GM19463 (cell line): ENCODE results near the gene UNC5B.

Source experiments
- ATAC-seq: cut with Tn5 transposase; IDR thresholded peaks from one replicate; pipeline ENCODE4 v1.9.1; 2021; ENCODE audit warnings: mild to moderate bottlenecking, moderate library complexity; ENCODE audit not compliant: unreplicated experiment

UNC5B gene

DNA sequence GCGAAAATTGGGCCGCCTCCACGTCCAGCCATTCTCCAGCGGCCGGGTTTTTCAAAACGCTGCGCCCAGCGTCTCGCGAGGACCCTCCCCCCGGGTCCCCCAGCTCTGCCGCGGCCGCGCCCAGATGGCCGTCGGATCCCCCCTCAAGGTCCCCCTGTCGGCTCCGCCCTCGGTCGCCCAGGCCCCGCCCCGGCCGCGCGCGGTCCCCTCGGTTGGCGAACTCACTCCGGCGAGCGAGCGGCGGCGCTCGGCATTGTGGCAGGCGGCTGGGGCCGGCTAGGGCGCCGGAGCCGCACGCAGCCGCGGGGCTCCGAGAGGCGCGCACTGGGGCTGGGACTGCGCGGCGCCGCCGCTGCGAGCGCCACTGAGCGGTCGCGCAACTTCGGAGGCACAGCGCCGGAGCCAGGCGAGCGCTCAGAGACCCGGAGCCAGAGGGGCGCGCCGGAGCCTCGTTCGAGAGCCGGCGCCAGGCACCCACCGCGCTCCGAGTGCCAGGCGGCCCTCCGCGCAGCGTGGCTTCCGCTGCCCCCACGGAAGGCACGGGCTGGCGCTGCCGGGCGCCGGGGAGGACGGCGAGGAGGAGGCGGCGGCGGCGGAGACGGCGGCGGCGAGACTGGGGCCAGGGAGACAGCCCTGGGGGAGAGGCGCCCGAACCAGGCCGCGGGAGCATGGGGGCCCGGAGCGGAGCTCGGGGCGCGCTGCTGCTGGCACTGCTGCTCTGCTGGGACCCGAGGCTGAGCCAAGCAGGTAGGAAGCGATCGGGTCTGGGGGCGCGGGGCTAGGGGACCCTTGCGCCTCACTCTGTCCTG lies at the start of gene UNC5B:
Gene UNC5B (plus strand): TSS at position 253 of the 809 bp plus-strand sequence. CDS start 416 bp downstream, at position 669.
- no peak for ATAC-seq

DNA sequence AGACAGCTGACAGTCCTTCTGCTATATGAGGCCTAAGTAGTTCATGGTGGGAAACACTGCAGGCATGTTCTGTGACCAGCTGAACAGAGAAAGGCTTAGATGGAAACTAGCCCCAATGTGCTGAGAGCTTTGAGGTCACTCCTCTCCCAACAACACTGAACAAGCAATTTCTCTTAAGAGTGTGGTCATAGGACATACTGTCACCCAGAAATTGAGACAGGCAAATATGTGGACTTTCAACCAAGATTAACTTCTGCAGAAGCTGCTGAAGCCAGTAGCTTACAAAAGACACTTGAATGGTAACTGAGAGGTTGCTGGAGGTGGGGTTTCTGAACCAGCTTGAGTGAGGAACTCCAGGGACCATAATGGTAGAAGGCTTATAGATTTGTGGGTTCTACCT lies 38.9 kb upstream of the UNC5B start:
- no peak for ATAC-seq

DNA sequence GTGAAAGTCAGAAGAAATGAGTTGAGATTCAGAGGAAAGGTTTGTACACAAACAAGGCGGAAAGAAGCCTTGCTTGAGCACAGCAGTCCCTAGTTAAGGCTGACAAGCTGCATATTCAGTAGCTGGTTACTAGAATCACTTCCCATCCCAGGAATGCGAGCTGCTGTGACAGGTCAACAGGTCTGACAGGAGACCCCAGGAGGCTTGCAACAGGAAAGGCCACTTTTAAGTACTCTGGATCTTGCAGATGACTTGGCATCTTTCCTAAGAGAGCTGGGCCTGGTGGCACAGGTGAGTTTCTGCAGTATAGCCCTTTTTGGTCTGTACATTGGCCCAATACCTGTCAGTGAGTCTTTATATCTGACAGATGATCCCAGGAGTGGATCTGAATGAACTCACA lies 35.7 kb upstream of the UNC5B start:
- no peak for ATAC-seq

DNA sequence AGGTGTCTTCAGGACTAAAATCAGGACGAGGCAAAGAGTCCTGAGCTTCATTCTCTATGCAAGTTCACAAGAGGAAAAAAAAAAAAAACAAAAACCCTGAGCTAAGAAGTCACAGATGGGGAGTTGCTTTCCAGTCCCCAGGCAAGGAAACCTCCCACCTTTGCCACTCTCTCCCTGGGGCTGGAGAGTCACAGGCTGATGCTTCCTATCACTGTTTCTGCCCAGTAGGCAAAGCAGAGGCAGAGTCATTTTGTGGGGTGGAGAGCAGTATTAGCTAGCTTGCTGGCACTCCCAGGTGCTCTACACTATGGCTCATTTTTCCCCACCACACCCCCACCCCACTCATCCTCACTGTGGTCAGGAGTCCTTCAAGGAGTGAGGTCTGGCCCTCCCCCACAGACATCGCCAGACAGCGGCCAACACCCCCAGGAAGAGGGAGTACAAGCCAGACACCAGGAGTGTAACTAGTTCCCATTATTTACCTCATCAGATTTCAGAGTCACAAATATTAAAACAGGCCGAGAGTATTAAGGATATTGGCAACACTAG lies 34.6 kb upstream of the UNC5B start:
- no peak for ATAC-seq

DNA sequence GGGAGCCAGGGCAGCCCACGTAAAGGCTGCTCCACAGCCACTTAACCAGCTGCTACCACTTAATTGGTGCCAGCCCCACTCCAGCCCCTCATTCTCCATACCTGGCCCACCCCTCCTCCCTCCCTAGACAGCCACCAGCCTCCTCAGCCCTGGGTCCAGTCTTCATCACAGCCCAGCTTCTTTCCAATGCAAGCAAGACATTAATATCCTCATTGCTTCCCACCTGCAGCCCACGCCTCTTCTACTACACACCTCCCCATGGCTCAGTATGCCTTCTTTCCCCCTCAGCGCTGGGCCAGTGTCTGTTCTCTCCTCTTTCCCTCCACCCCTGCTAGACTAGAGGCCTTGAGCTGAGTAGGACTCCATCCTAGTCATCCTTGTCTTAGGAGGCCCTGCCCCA lies 33.5 kb upstream of the UNC5B start:
- ATAC-seq, result no peak

DNA sequence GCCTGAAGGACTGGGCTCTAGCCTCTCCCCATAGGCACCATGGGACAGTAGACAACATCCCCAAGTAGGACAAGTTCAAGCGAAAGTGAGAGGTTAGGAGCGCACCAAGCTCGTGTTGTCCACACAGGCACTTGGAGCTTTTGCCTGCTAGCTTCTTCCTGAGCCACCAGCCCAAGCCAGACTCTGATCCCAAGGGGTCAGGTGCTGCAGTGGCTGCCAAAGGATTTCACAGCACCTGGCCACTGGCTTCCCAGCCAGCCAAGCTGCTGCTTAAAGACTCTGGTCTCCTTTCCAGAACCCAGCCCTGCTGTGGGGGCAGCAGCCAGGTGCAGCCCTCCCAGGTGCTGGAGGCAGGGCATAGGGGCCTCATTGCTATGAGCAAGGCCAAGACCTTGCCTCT lies 33.0 kb upstream of the UNC5B start:
- no peak for ATAC-seq

DNA sequence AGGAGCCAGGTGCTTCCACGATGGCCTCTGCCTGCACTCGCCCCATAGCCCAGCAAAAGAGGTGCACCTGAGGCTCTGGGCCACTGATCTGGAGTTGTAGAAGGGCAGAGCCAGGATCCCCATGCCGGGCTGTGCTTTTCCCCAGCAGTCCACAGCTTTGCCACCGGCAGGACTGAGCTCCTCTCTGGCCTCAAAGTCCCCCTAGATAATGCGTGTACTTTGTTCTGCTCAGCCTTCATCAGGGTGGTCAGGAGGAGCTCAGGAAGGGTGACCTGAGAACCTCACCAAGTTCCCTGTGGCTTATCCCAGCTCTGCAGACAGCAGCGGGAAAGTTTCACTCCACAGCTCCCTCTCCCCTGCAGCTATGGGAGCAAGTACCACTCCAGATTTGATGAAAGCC lies 27.9 kb upstream of the UNC5B start:
- no peak for ATAC-seq

DNA sequence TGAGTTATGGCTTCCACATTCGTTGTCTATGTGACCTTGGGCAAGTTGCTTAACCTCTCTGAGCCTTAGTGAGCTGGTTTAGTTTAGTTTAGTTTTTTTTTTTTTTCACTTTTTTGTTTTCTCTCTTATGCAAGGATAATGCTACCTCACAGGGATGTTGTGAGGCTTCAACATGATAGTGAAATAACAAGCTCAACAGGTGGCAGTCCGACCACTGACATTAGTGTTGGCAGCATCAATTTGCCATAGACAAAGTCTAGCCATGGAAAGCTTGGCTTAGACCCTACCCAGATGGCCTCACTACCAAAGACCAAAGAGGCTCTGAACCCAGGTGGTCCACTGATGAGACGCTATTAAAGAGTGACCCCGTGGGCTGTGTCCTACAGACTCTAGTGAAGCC lies 27.2 kb upstream of the UNC5B start:
- no peak for ATAC-seq

DNA sequence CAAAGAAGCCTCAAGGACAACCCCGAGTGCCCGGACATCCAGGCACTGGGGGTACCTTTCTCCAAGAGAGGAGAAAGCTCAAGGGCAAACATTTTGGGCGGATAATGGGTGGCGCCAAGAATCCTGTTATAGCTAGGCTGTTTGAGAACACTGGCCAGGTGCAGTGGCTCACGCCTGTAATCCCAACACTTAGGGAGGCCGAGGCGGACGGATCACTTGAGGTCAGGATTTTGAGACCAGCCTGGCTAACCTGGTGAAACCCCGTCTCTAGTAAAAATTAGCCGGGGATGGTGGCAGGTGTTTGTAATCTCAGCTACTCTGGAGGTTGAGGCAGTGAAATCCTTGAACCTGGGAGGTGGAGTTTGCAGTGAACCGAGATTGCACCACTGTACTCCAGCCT lies 25.2 kb upstream of the UNC5B start:
- no peak for ATAC-seq

DNA sequence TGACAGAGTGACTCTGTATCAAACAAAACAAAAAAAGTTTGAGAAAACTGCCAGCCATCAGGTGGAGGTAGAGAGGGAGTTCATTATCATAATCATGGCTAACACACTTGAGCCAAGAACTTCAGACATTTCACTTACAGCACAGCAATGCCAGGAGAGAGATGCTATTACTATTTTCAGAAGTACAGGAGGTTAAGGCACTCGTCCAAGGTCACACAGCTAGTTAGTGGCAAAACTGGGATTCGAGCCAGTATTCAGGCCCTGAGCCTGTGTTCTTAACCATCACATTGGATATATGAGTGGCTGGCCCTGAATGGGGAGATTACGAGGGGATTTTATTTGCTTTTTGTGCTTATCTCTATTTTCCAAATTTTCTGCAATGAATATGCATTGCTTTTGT lies 24.8 kb upstream of the UNC5B start:
- ATAC-seq, result no peak

DNA sequence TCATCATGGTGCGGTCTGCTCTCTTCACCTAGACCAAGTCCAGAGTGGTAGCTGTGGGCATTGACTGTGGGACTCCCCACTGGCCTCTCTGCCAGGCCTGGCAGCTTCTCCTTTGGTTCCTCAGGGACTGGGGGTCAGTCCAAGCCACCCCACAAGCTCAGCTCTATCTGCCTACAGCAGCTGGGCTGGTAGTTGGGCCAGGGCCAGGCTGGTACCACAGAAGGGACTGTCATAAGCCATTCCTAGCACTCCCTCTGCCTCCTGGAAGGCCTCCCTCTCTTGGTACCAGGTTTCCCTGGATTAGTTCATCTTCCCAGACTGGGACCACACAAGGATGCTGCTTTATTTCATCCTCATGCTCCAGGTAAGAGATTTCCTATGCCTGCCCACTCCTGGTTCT lies 24.2 kb upstream of the UNC5B start:
- ATAC-seq, result no peak

DNA sequence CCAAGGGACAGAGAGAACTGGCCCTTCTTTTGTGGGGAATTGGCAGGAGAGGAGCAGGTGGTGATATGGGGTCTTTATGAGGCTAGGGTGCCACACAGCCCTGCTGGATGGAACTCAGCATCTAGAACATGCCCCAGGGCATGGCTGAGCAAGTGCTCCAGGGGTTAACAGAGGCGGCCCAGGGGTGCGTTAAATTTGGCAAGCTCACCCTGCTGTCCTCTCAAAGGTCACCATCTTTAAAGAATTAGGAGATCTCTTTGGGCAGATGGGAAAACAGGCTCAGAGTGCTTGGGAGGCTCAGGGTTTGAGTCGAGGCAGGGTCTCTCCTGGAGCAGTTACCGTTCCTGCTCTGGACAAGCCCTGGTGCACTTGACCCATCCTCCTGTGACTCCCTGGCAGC lies 21.4 kb upstream of the UNC5B start:
- ATAC-seq, result no peak

DNA sequence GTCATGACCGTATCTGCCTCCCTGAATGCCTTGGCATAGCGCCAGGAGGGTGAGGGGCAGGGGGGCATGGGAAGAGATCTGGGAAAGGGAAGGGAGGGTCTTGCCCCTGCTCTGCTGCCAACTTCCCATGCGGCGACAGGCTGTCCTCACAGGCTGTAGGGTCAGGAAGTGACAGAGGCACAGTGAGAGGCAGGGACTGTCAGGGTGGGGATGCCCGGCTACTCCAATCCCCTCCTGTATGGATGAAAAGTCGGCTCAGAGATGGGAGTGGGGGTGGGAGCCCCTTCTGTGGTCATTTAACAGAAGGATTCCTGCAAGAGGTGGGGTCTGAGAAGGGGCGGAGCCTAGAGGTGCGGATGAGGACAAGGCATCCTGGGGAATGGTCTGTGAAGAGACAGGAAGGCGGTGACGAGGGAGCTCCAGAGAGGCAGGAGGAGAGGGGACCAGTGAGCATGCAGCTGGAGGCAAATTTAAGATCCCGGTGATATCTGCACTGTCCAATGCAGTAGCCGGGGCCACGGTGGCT lies 20.8 kb upstream of the UNC5B start:
- no peak for ATAC-seq

DNA sequence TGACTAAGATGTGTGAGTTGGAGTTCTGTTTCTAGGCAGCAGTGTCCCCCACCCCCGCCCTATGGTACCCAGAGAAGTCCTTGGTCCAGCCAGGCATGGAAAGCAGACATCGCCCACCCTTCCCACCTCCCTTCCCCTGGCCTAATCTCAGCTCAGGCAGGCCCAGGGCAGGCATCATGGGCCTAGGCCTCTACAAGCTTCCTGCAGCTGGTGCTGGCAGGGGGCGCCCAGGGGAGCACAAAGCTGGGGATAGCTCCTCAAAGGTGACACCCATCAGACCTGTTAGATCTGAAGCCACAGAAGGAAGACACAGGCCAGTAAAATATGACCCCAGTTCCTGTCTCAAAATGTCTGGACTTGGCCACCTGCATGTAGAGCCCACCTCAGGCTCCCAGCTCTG lies 18.9 kb upstream of the UNC5B start:
- ATAC-seq, result no peak

DNA sequence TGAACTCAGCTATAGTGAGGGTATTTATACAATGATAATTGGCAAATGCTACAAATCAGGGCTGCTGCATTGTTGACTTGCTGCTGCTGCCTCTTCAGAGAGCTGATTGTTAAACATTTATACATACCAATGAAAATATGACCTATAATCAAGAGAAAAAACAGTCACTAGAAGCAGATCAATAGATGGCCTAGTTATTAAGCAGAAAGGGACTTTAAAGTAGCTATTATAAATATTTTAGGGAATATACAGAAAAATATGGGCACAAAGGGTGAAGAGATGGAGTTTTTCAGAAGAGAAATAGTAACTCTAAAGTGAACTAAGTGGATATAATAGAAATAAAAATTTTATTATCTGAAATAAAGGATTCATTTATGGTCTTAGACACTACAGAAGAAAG lies 14.4 kb upstream of the UNC5B start:
- ATAC-seq, result no peak

DNA sequence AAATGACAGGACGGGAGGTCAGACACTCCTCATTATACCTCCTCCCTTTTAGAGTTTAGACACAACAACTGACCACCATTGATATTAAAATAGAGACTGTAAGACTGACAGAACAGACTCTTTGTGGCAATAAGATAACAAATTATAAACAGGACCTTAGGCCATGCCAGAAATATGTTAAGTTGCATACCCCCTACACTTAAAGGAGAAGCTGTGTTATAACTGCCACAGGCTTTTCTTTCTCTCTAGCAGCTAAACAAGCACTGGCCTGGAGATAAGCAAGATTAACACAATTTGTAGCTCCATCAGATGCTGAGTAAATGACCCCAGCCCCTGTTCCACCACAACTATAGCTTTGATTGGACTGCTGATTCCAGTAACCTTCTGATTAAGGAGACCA lies 10.5 kb upstream of the UNC5B start:
- no peak for ATAC-seq

DNA sequence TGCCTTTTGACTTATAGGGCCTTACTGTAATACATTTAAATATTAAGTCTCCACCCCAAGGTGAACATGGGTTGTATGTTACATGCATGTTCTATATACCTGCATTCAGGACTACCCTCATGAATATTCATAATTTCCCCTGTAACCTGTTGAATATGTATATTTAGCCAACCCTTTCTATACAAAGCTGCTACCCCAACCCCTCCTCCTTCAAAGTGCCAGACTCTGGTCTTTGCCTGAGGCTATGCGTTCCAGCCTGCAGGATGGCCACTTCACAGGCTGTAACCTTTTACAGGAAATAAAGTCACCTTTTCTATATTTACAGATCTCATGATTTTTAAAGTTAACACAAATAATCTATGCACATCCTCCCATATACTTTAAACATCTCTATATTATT lies 10.1 kb upstream of the UNC5B start:
- ATAC-seq, result no peak

DNA sequence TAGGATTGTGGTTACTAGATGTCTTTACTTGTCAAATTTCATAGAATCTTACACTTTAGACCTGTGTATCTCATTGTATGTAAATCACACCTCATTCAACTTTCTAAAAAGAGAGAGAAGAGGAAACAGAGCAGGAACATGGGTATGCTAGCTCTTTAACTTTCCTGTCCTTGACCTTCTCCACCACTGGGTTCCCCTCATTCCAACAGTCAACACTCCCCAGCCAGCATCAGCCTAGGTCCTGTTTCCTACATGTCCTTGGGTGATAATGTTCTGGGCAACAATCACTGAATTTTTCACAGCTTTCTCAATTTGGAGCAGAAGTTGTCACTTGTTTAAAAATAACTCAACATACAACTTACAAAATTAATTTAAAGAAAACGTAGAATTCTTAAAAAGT lies 9.2 kb upstream of the UNC5B start:
- no peak for ATAC-seq

DNA sequence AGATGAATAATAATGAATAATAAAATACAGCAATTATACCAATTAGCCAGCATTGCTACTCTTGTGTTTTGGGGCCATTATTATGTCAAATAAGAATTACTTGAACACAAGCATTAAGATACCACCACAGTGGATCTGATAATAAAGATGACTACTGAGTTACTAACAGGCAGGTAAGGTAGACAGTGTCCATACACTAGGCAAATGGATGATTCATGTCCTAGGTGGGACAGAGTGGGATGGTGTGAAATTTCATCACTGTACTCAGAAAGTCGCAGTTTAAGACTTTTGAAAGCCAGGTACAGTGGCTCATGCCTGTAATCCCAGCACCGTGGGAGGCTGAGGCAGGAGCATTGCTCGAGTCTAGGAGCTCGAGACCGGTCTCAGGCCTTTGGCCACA lies 8.7 kb upstream of the UNC5B start:
- no peak for ATAC-seq

DNA sequence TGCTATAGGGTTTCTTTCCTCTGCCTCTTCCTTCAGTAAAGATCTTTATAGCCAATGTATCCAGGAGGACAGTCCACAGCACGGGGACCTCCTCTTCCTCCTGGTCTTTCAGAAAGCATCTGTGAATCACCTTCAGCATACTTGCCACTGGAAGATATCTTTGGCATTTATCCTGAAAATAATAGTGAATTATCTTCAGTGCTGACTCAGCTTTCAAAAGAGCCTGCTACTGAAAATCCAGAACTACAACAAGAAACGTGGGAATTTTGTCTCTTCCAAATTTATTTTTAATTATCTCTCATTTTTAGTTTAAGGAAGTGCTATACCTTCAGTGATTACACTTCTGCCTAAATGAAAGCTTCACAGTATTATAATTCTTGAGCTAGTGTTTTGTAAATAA lies 7.6 kb upstream of the UNC5B start:
- no peak for ATAC-seq

DNA sequence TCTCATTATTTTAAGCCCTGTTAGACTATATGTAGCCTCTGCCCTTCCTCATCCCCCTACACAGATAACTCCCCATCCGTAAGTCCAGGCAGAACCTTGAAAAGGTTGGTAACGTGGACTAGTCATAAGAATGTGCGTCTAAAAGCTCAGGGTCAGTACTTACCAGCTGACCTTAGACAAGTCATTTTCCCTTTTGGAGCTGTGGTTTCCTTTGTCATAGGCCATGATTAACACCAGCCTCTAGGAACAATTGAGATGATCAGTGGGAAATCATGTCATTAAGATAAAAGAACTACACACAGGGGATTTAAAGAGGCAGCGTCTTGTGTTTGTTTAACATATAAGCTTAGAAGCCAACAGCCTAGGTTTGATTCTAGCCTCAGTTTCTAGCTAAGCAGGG lies 6.9 kb upstream of the UNC5B start:
- ATAC-seq, result no peak

DNA sequence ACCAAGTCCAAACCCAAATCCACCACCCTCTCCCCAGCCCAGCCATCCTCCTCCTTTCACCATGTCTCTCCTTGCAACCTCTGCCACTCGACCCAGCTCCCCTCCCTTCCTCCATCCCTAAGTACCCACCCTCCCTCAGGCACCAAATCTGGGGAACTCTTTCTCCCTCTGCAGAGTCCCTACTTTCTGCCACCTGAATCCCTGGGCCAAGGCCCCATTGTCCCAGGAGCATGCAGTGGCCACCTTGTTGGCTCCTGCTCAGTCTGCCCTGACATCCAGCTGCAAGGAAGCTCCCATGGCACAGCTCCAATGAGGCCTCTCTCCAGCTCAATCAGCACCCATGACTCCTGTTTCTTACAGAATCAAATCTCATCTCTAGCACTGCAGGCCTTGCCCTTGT lies 5.5 kb upstream of the UNC5B start:
- no peak for ATAC-seq

DNA sequence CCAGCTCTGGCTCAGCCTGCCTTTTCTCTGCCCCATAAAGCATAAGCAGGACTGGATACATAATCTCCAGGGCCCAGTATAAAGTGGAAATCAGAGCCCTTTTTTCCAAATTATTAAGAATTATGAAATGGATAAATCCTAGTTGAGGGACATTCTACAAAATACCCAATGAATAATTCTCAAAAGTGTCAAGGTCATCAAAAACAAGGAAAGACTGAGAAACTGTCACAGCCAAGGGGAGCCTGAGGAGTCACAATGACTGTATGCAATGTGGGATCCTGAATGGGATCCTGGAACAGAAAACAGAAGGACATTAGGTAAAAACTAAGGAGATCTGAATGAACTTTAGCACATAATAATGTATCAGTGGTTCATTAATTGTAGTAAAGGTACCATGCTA lies 4.8 kb upstream of the UNC5B start:
- no peak for ATAC-seq
